ENCODE results near the gene LMX1A.

Gene LMX1A

DNA sequence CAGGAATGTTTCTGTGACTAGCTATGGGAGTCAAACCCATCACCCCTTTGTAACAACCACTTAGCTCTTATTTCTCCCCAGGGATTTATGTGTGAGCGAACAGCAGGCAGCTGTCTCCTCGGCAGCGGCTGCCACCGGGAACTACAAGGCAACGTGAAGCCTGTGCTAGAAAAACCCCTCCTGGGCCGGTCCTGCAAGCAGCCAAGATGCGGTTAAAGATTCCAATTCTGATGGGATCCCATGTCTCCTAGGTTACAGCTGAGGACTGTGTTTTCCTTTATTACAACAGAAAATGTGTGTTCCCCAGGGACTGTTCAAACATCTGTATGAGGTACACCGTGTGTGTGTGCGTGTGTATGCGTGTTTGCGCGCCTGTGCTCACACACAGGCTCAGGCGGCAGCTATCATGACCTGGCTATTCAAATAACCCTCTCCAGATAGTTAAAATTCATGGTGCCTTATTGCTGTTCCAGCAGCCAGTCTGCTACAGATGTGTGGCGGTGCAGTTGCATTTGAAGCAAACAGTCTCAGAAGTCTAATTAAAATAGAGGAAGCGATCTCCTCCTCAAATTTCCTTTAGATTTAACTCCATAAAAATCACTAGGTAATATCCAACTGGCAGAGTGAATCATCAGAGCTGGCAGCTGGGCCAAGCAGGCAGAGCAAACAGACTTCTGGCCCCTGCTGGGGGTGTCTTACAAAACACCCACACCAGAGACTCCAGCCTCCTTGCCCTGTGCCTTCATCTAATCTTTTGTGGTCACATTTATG, 68.0 kb downstream of the LMX1A start (continued):
- TF ChIP-seq, protein P1, sequence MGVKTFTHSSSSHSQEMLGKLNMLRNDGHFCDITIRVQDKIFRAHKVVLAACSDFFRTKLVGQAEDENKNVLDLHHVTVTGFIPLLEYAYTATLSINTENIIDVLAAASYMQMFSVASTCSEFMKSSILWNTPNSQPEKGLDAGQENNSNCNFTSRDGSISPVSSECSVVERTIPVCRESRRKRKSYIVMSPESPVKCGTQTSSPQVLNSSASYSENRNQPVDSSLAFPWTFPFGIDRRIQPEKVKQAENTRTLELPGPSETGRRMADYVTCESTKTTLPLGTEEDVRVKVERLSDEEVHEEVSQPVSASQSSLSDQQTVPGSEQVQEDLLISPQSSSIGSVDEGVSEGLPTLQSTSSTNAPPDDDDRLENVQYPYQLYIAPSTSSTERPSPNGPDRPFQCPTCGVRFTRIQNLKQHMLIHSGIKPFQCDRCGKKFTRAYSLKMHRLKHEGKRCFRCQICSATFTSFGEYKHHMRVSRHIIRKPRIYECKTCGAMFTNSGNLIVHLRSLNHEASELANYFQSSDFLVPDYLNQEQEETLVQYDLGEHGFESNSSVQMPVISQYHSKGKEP (tag by site-specific recombination; IDR thresholded peaks at IDR 0.05) = peak; percentile 84
- TF ChIP-seq MZF1 (tag by site-specific recombination; IDR thresholded peaks at IDR 0.05; ENCODE audit: borderline replicate concordance) (no peak), GLIS1 (tag by site-specific recombination; IDR thresholded peaks at IDR 0.05) (peak; percentile 72), ZNF600 (tag by site-specific recombination; IDR thresholded peaks at IDR 0.05) (0 out of 2 replicates have a peak, but pooled peaks have one; percentile 4), ZIC2 (tag by site-specific recombination; IDR thresholded peaks at IDR 0.05) (peak; percentile 81), ZNF670 (tag by site-specific recombination; IDR thresholded peaks at IDR 0.05; ENCODE audit: low read depth) (no peak), ZNF596 (tag by site-specific recombination; IDR thresholded peaks at IDR 0.05) (no peak), ZFP41 (tag by site-specific recombination; IDR thresholded peaks at IDR 0.05; ENCODE audit: borderline replicate concordance) (no peak), ZNF121 (tag by site-specific recombination; IDR thresholded peaks at IDR 0.05) (no peak), ZNF19 (tag by site-specific recombination; IDR thresholded peaks at IDR 0.05; ENCODE audit: low read depth) (no peak), BCL11B (tag by site-specific recombination; IDR thresholded peaks at IDR 0.05; ENCODE audit: low read depth) (no peak), ZNF404 (tag by site-specific recombination; IDR thresholded peaks at IDR 0.05) (no peak), SP7 (tag by site-specific recombination; IDR thresholded peaks at IDR 0.05) (peak; percentile 48), FEZF1 (tag by site-specific recombination; IDR thresholded peaks at IDR 0.05) (0 out of 2 replicates have a peak, but pooled peaks have one; percentile 45), ZNF280D (tag by site-specific recombination; IDR thresholded peaks at IDR 0.05) (no peak), ZNF701 (tag by site-specific recombination; IDR thresholded peaks at IDR 0.05) (no peak), ZNF626 (tag by site-specific recombination; IDR thresholded peaks at IDR 0.05) (no peak), IKZF3 (tag by site-specific recombination; IDR thresholded peaks at IDR 0.05) (no peak), HOXD13 (CRISPR knock-in tag; IDR thresholded peaks at IDR 0.05; ENCODE audit: borderline replicate concordance) (no peak), ZFHX2 (tag by site-specific recombination; conservative IDR thresholded peaks at IDR 0.05) (peak; percentile 51), ZSCAN23 (tag by site-specific recombination; IDR thresholded peaks at IDR 0.05) (no peak), ZNF155 (tag by site-specific recombination; IDR thresholded peaks at IDR 0.05) (no peak), ZNF776 (tag by site-specific recombination; IDR thresholded peaks at IDR 0.05; ENCODE audit: borderline replicate concordance) (no peak), ZSCAN5A (tag by site-specific recombination; IDR thresholded peaks at IDR 0.05) (no peak), ZNF544 (tag by site-specific recombination; IDR thresholded peaks at IDR 0.05) (no peak)
- TF ChIP-seq, protein P2, sequence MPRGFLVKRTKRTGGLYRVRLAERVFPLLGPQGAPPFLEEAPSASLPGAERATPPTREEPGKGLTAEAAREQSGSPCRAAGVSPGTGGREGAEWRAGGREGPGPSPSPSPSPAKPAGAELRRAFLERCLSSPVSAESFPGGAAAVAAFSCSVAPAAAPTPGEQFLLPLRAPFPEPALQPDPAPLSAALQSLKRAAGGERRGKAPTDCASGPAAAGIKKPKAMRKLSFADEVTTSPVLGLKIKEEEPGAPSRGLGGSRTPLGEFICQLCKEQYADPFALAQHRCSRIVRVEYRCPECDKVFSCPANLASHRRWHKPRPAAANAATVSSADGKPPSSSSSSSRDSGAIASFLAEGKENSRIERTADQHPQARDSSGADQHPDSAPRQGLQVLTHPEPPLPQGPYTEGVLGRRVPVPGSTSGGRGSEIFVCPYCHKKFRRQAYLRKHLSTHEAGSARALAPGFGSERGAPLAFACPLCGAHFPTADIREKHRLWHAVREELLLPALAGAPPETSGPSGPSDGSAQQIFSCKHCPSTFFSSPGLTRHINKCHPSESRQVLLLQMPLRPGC (tag by site-specific recombination; IDR thresholded peaks at IDR 0.05) = no peak
- TF ChIP-seq, protein P3, sequence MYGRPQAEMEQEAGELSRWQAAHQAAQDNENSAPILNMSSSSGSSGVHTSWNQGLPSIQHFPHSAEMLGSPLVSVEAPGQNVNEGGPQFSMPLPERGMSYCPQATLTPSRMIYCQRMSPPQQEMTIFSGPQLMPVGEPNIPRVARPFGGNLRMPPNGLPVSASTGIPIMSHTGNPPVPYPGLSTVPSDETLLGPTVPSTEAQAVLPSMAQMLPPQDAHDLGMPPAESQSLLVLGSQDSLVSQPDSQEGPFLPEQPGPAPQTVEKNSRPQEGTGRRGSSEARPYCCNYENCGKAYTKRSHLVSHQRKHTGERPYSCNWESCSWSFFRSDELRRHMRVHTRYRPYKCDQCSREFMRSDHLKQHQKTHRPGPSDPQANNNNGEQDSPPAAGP (tag by site-specific recombination; IDR thresholded peaks at IDR 0.05) = no peak
- TF ChIP-seq, protein P4, sequence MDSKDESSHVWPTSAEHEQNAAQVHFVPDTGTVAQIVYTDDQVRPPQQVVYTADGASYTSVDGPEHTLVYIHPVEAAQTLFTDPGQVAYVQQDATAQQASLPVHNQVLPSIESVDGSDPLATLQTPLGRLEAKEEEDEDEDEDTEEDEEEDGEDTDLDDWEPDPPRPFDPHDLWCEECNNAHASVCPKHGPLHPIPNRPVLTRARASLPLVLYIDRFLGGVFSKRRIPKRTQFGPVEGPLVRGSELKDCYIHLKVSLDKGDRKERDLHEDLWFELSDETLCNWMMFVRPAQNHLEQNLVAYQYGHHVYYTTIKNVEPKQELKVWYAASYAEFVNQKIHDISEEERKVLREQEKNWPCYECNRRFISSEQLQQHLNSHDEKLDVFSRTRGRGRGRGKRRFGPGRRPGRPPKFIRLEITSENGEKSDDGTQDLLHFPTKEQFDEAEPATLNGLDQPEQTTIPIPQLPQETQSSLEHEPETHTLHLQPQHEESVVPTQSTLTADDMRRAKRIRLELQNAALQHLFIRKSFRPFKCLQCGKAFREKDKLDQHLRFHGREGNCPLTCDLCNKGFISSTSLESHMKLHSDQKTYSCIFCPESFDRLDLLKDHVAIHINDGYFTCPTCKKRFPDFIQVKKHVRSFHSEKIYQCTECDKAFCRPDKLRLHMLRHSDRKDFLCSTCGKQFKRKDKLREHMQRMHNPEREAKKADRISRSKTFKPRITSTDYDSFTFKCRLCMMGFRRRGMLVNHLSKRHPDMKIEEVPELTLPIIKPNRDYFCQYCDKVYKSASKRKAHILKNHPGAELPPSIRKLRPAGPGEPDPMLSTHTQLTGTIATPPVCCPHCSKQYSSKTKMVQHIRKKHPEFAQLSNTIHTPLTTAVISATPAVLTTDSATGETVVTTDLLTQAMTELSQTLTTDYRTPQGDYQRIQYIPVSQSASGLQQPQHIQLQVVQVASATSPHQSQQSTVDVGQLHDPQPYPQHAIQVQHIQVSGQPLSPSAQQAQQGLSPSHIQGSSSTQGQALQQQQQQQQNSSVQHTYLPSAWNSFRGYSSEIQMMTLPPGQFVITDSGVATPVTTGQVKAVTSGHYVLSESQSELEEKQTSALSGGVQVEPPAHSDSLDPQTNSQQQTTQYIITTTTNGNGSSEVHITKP (tag by site-specific recombination; IDR thresholded peaks at IDR 0.05) = 0 out of 2 replicates have a peak, but pooled peaks have one; percentile 31

All from HEK293 (cell line).